ENCODE measurements around the gene CARD19. TPM values are rescaled to one million over a fixed set of nuclear protein-coding genes. Genes with fewer than 3 reads are reported as not detected.
"Not testable (repeated sequence)": the region's sequence is repeated elsewhere in the genome, so short reads cannot be mapped to it uniquely, and the experiment has no call there.

Gene CARD19
- total RNA-seq, 2 donors from 2014 or later: 45.2 to 54.4 TPM

- Mint-ChIP-seq H3K4me3 (peak overlapping the region; percentile 61), H3K27ac (peak overlapping the region; percentile 57), H3K36me3 (ENCODE audit: low read depth) (peaks cover 9% of the 10 kb centered on the region), H3K4me1 (peaks cover 34% of the 10 kb centered on the region), H3K27me3 (no peaks in the 10 kb centered on the region)
- DNase-seq (peak in 1 of 3 donors; percentile 4), ATAC-seq (no peak)
- no peaks in the 10 kb centered on the region for H3K9me3 ChIP-seq (ENCODE audit: control insufficient read depth, low read length, poor library complexity, severe bottlenecking)
Observed at GRCh38 chr9:93110311-93110855, 14.4 kb downstream of the CARD19 start.

DNA sequence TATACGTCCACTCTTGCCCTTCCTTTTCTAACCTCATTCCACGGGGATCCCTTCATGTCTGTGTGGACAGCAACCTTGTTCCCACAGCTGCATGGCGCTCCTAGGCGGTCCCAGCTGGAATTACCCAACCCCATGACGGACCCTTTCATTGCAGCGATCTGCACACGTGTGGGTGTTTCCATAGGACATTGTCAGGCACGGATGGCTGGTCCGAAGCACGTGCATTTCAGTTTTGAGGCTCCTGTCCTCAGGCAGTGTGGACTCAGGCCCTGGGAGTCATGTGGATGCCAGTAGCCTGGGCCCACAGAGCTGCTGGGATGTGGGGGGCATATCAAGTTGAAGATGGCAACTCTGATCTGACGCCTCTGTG lies 15.0 kb downstream of the CARD19 start:
- Mint-ChIP-seq H3K27ac (peak overlapping the region; percentile 57), H3K4me3 (peak overlapping the region; percentile 61), H3K27me3 (no peaks in the 10 kb centered on the region), H3K4me1 (peaks cover 29% of the 10 kb centered on the region), H3K36me3 (ENCODE audit: low read depth) (peaks cover 7% of the 10 kb centered on the region)
- no peak for ATAC-seq
- no peaks in the 10 kb centered on the region for H3K9me3 ChIP-seq (ENCODE audit: control insufficient read depth, low read length, poor library complexity, severe bottlenecking)
- DNase-seq: peak in 1 of 3 donors; percentile 4

DNA sequence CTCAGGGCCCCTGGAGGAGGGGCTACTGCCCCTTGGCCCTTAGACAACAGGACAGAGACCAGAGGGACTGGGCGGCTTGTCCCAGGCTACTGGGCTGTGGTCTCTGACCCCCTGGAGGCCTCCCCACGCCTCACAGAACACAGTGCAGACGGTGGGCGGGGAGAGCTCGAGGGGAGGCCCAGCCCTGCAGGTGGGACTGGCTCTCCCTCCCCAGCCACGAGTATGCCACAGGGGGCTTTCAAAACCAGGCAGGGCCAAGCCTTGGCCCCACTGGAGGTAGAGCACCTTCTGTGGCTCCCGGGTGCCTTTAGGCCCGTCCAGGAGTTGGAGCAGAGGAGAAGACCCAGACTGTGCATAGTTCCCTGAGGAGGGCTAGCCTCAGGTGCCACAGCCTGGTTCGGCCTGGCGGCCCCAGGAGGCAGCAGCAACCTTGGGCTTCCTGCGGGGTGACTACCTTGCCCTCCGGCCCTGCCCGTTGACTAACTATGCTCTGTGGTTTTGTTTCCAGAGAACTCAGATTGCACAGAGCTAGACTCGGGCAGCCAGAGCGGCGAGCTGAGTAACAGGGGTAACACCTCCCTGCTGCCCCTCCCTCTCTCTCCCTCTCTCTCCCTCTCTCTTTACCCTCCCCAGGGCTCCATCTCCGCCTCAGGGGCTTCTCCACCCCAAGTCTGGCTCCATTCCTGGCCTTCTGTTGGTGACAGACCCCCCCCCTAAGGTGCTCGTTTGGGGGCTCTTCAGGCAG lies 15.5 kb downstream of the CARD19 start:
- Mint-ChIP-seq H3K27ac (peak overlapping the region; percentile 57), H3K4me1 (peaks cover 26% of the 10 kb centered on the region), H3K4me3 (no peak overlapping the region), H3K27me3 (no peaks in the 10 kb centered on the region), H3K36me3 (ENCODE audit: low read depth) (peaks cover 7% of the 10 kb centered on the region)
- DNase-seq: peak in 1 of 3 donors; percentile 11
- no peak for ATAC-seq
- H3K9me3 ChIP-seq (ENCODE audit: control insufficient read depth, low read length, poor library complexity, severe bottlenecking): no peaks in the 10 kb centered on the region

DNA sequence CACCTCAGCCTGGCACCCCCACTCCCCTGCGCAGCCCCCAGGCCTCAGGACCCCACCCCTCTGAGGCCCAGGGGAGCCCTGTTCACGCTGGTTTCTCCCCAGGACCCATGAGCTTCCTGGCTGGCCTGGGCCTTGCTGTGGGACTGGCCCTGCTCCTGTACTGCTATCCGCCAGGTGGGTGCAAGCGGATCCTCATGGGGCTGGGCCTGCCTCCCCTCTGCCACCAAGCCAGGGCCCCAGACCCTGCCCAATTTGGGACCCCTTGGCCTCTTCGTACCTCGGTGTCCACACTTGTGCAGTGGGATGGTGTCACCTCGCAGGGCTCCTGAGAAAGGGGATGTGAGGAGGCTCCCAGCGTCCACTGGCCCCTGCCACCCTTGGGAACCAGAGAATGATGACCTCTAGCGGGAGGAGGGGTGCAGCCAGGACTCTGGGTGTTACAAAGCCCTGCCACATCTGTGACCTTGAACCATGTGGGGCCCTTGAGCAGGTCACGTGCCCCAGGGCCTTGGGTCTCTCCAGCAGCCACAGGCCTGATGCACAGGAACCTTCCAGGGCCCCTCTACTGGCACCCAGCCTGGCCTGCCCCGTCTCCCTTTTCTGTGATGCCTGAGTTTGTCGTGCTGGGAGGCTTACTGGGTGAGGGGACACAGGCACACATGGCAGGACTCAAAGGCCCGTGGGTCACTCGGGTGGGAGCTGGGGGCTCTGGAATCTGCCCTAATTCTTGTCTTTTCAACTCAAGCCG lies 16.3 kb downstream of the CARD19 start:
- DNase-seq (peak in 1 of 3 donors; percentile 5), ATAC-seq (no peak)
- Mint-ChIP-seq H3K4me3 (peak overlapping the region; percentile 5), H3K36me3 (ENCODE audit: low read depth) (peaks cover 7% of the 10 kb centered on the region), H3K4me1 (peaks cover 19% of the 10 kb centered on the region), H3K27ac (peak overlapping the region; percentile 72), H3K27me3 (no peaks in the 10 kb centered on the region)
- H3K9me3 ChIP-seq (ENCODE audit: control insufficient read depth, low read length, poor library complexity, severe bottlenecking): no peaks in the 10 kb centered on the region

DNA sequence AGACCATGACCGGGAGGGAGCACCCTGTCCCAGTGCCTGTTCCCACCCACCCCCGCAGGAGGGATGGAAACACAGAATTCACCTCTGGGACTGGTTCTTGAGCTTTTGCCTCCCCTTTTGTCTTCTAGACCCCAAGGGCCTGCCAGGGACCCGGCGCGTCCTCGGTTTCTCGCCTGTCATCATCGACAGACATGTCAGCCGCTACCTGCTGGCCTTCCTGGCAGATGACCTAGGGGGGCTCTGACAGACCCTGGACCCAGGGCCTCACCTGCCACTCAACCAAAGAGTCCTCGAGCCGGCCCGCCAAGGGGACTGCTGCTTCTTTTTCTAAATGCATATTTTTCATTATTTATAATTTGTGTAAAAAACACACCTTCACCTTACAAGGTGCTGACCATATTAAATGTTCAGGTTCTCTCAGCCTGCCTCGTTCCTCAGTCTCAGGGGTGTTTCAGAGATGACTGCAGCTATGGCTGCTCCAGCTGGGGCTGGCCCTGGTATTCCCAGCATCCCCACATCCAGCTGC lies 16.9 kb downstream of the CARD19 start:
- DNase-seq (peak in 1 of 3 donors; percentile 13), ATAC-seq (no peak)
- Mint-ChIP-seq H3K27ac (peak overlapping the region; percentile 72), H3K4me1 (peaks cover 14% of the 10 kb centered on the region), H3K36me3 (ENCODE audit: low read depth) (peaks cover 6% of the 10 kb centered on the region), H3K4me3 (peak overlapping the region; percentile 33), H3K27me3 (no peaks in the 10 kb centered on the region)
- H3K9me3 ChIP-seq (ENCODE audit: control insufficient read depth, low read length, poor library complexity, severe bottlenecking): no peaks in the 10 kb centered on the region

GRCh38 chr9:93114169-93114983 lies 18.4 kb downstream of the CARD19 start:
- H3K9me3 ChIP-seq (ENCODE audit: control insufficient read depth, low read length, poor library complexity, severe bottlenecking): no peaks in the 10 kb centered on the region
- Mint-ChIP-seq H3K4me1 (peaks cover 20% of the 10 kb centered on the region), H3K36me3 (ENCODE audit: low read depth) (peaks cover 6% of the 10 kb centered on the region), H3K4me3 (peak overlapping the region; percentile 66), H3K27me3 (no peaks in the 10 kb centered on the region), H3K27ac (peak overlapping the region; percentile 82)
- DNase-seq (peak in 2 of 3 donors; percentile 7), ATAC-seq (no peak)

- DNase-seq (peak in 1 of 3 donors; percentile 4), ATAC-seq (no peak)
- no peaks in the 10 kb centered on the region for H3K9me3 ChIP-seq (ENCODE audit: control insufficient read depth, low read length, poor library complexity, severe bottlenecking)
- peaks cover 26% of the 10 kb centered on the region for H3K4me1 Mint-ChIP-seq
- H3K27me3 Mint-ChIP-seq: no peaks in the 10 kb centered on the region
- H3K4me3 Mint-ChIP-seq: peak overlapping the region; percentile 66
- peaks cover 6% of the 10 kb centered on the region for H3K36me3 Mint-ChIP-seq (ENCODE audit: low read depth)
- H3K27ac Mint-ChIP-seq: peak overlapping the region; percentile 82
Observed at GRCh38 chr9:93114984-93115335, 18.9 kb downstream of the CARD19 start.

DNA sequence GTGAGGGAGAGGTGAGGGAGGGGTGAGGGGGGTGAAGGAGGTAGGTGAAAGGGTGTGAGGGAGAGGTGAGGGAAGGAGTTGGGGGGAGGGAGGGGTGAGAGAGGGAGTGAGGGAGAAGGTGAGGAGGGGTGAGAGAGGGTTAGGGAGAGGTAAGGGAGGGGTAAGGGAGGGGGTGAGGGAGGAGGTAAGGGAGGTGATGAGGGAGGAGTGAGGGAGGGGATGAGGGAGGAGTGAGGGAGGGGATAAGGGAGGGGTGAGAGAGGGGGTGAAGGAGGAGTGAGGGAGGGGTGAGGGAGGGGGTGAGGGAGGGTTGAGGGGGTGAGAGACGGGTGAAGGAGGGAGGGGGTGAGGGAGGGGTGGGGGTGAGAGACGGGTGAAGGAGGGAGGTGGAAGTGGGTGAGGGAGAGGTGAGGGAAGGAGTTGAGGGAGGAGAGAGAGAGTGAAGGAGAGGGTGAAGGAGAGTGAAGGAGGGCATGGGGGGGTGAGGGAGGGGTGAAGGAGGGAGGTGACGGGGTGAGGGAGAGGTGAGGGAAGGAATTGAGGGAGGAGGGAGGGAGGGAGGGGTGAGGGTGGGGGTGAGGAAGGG lies 19.6 kb downstream of the CARD19 start:
- H3K9me3 ChIP-seq (ENCODE audit: control insufficient read depth, low read length, poor library complexity, severe bottlenecking): no peaks in the 10 kb centered on the region
- no peaks in the 10 kb centered on the region for H3K27me3 Mint-ChIP-seq
- peak overlapping the region; percentile 85 for H3K27ac Mint-ChIP-seq
- DNase-seq (no peak), ATAC-seq (no peak)
- peaks cover 31% of the 10 kb centered on the region for H3K4me1 Mint-ChIP-seq
- H3K36me3 Mint-ChIP-seq (ENCODE audit: low read depth): peaks cover 6% of the 10 kb centered on the region
- H3K4me3 Mint-ChIP-seq: peak overlapping the region; percentile 66

- DNase-seq: peak in 1 of 3 donors; percentile 8
- Mint-ChIP-seq H3K27ac (peak overlapping the region; percentile 85), H3K4me1 (peaks cover 30% of the 10 kb centered on the region), H3K36me3 (ENCODE audit: low read depth) (peaks cover 4% of the 10 kb centered on the region), H3K4me3 (peak overlapping the region; percentile 25), H3K27me3 (no peaks in the 10 kb centered on the region)
- H3K9me3 ChIP-seq (ENCODE audit: control insufficient read depth, low read length, poor library complexity, severe bottlenecking): no peaks in the 10 kb centered on the region
- ATAC-seq: peak; percentile 3
Observed at GRCh38 chr9:93116072-93116961, 20.3 kb downstream of the CARD19 start.

GRCh38 chr9:93117521-93117920 lies 21.5 kb downstream of the CARD19 start:
- H3K9me3 ChIP-seq (ENCODE audit: control insufficient read depth, low read length, poor library complexity, severe bottlenecking); ATAC-seq; H3K27me3 Mint-ChIP-seq; DNase-seq; H3K4me3 Mint-ChIP-seq; H3K36me3 Mint-ChIP-seq (ENCODE audit: low read depth): not testable (repeated sequence)
- H3K27ac Mint-ChIP-seq: peak overlapping the region; percentile 85
- peaks cover 33% of the 10 kb centered on the region for H3K4me1 Mint-ChIP-seq

GRCh38 chr9:93117924-93118862 lies 22.2 kb downstream of the CARD19 start:
- Mint-ChIP-seq H3K27ac (peak overlapping the region; percentile 85), H3K27me3 (no peaks in the 10 kb centered on the region), H3K4me1 (peaks cover 33% of the 10 kb centered on the region), H3K4me3 (peak overlapping the region; percentile 83), H3K36me3 (ENCODE audit: low read depth) (peaks cover 4% of the 10 kb centered on the region)
- ATAC-seq (no peak), DNase-seq (peak in 1 of 3 donors; percentile 7)
- H3K9me3 ChIP-seq (ENCODE audit: control insufficient read depth, low read length, poor library complexity, severe bottlenecking): no peaks in the 10 kb centered on the region

All from T-helper 17 cell (primary cell).